ENCODE data around the gene VPS26B. TPM values are rescaled to one million over a fixed set of nuclear protein-coding genes. Genes with fewer than 3 reads are reported as not detected.

The VPS26B gene
- total and polyA plus RNA-seq, 9 of the 15 experiments (the other 6 are each of a cell fraction or from before 2014, with no cell fraction given): 3.5 to 43.3 (median 27.4) TPM

GRCh38 chr11:134275188-134275533 lies 50.7 kb downstream of the VPS26B start:
- peaks cover 47 to 73% of the 10 kb centered on the region in 2 experiments for H3K27me3 ChIP-seq (ENCODE audit: control insufficient read depth in 2 of 2, insufficient read depth in 2 of 2, low read length in 2 of 2)
- H3K79me2 ChIP-seq (ENCODE audit: control insufficient read depth, insufficient read depth, low read length): no peaks in the 10 kb centered on the region
- DNase-seq (ENCODE audit: extremely low read depth in 1 of 4, low spot score in 3 of 4) (no peak), FAIRE-seq (no peak), ATAC-seq (0 out of 3 replicates have a peak, but pooled peaks have one; percentile 7)
- no peak overlapping the region for H3K4me2 ChIP-seq (ENCODE audit: insufficient read depth, low read length)
- no peak overlapping the region for H2AFZ ChIP-seq (ENCODE audit: low read depth, low read length)
- H3K36me3 ChIP-seq (ENCODE audit: control insufficient read depth, insufficient read depth, low read length): no peaks in the 10 kb centered on the region
- no peak overlapping the region for H3K27ac ChIP-seq (ENCODE audit: extremely low read depth, low read depth, low read length)
- H3K9me1 ChIP-seq (ENCODE audit: control insufficient read depth, insufficient read depth, low read length): no peaks in the 10 kb centered on the region
- no peak overlapping the region for H3K4me3 ChIP-seq
- H3K9ac ChIP-seq (ENCODE audit: insufficient read depth in 1 of 2, low read depth in 2 of 2, low read length in 2 of 2): no peak overlapping the region
- no peaks in the 10 kb centered on the region for H3K9me3 ChIP-seq (replicated peaks; ENCODE audit: control insufficient read depth, insufficient read depth, low read depth, low read length)
- ChIA-PET CTCF (ENCODE audit: low intra/inter-chr PET ratio) (no interaction called here), POLR2A (no interaction called here)
- WGBS (ENCODE audit: insufficient coverage, low coverage, missing lambda C conversion rate): 3% methylated on average over 5 of the region's 5 CpGs
- TF ChIP-seq CBX2 (IDR thresholded peaks at IDR 0.05; ENCODE audit: insufficient read depth, low read length, poor library complexity, severe bottlenecking): peak; percentile 61
- no peak for TF ChIP-seq FOXJ2 (tag; IDR thresholded peaks at IDR 0.05)
- intact Hi-C loops (cut with micrococcal nuclease): no loop called here
- BruUV-seq (replicated peaks): no TSS peak
- H4K20me1 ChIP-seq (replicated peaks; ENCODE audit: control insufficient read depth, insufficient read depth, low read length): no peaks in the 10 kb centered on the region
- peaks cover 7 to 17% of the 10 kb centered on the region in 2 experiments; a peak in 3 of 5 replicates for H3K4me1 ChIP-seq (replicated peaks in 1 of 2; ENCODE audit: control insufficient read depth in 2 of 2, insufficient read depth in 2 of 2, low read length in 2 of 2)
- in situ Hi-C loops (cut with MboI): no loop called here

GRCh38 chr11:134275534-134276395 lies 51.3 kb downstream of the VPS26B start, which contains the start of gene GLB1L3:
GLB1L3 (plus strand) TSS chr11:134276379; CDS start chr11:134276741, 362 bp downstream.
- WGBS (ENCODE audit: insufficient coverage, low coverage, missing lambda C conversion rate): 11% methylated on average over 58 of the region's 68 CpGs
- peak; percentile 83 for ATAC-seq
- H3K79me2 ChIP-seq (ENCODE audit: control insufficient read depth, insufficient read depth, low read length): no peaks in the 10 kb centered on the region
- BruUV-seq (replicated peaks): no TSS peak
- in situ Hi-C loops (cut with MboI): no loop called here
- intact Hi-C loops (cut with micrococcal nuclease): no loop called here
- DNase-seq (ENCODE audit: extremely low read depth in 1 of 4, low spot score in 3 of 4): peak; percentile 41 to 57 (median 49)
- H2AFZ ChIP-seq (ENCODE audit: low read depth, low read length): no peak within 1 kb of the TSS
- peak within 1 kb of the TSS; percentile 18; the same call in 1 of the 2 replicates for H3K4me3 ChIP-seq
- H3K9me1 ChIP-seq (ENCODE audit: control insufficient read depth, insufficient read depth, low read length): no peaks in the 10 kb centered on the region
- no peak within 1 kb of the TSS for H3K27ac ChIP-seq (ENCODE audit: extremely low read depth, low read depth, low read length)
- FAIRE-seq: no peak
- peaks cover 50 to 67% of the 10 kb centered on the region in 2 experiments for H3K27me3 ChIP-seq (ENCODE audit: control insufficient read depth in 2 of 2, insufficient read depth in 2 of 2, low read length in 2 of 2)
- H3K36me3 ChIP-seq (ENCODE audit: control insufficient read depth, insufficient read depth, low read length): no peaks in the 10 kb centered on the region
- H4K20me1 ChIP-seq (replicated peaks; ENCODE audit: control insufficient read depth, insufficient read depth, low read length): no peaks in the 10 kb centered on the region
- no peaks in the 10 kb centered on the region for H3K9me3 ChIP-seq (replicated peaks; ENCODE audit: control insufficient read depth, insufficient read depth, low read depth, low read length)
- CTCF ChIA-PET (ENCODE audit: low intra/inter-chr PET ratio): interaction anchor here (0.6 kb wide), 1 partner anchor 55 kb away, joined by 4 read pairs; no protein-coding TSS in a partner anchor
- no peak within 1 kb of the TSS; the same call in 1 of the 2 replicates for H3K4me2 ChIP-seq (ENCODE audit: insufficient read depth, low read length)
- POLR2A ChIA-PET: interaction anchor here (1.0 kb wide), 1 partner anchor 42 kb away, joined by 3 read pairs; no protein-coding TSS in a partner anchor
- H3K9ac ChIP-seq (ENCODE audit: insufficient read depth in 1 of 2, low read depth in 2 of 2, low read length in 2 of 2): peak within 1 kb of the TSS in 1 of 2 experiments; percentile 76; a peak in 1 of 4 replicates
- peaks cover 7 to 17% of the 10 kb centered on the region in 2 experiments; a peak in 3 of 5 replicates for H3K4me1 ChIP-seq (replicated peaks in 1 of 2; ENCODE audit: control insufficient read depth in 2 of 2, insufficient read depth in 2 of 2, low read length in 2 of 2)
- TF ChIP-seq CAMTA2 (CRISPR knock-in tag; conservative IDR thresholded peaks at IDR 0.05): no peak
- no peak for TF ChIP-seq IRF1 (CRISPR knock-in tag; IDR thresholded peaks at IDR 0.05; ENCODE audit: borderline replicate concordance)
- TF ChIP-seq POLR2G (IDR thresholded peaks at IDR 0.05; ENCODE audit: low read depth, low read length): 0 out of 2 replicates have a peak, but pooled peaks have one; percentile 29
- no peak for TF ChIP-seq ZNF445 (CRISPR knock-in tag; IDR thresholded peaks at IDR 0.05; ENCODE audit: low read depth)
- TF ChIP-seq CBFB (CRISPR knock-in tag; IDR thresholded peaks at IDR 0.05): no peak
- TF ChIP-seq CTCF (IDR thresholded peaks at IDR 0.05 in 2 of 3, conservative IDR thresholded peaks at IDR 0.05 in 1 of 3; ENCODE audit: insufficient read depth in 2 of 3, low read depth in 1 of 3, low read length in 3 of 3): peak; percentile 26 to 43 (median 36); a peak in 2 of 6 replicates
- TF ChIP-seq HLTF (IDR thresholded peaks at IDR 0.05): no peak
- no peak for TF ChIP-seq HMBOX1 (IDR thresholded peaks at IDR 0.05)

Measured in K562 (cell line).